ENCODE results near the gene LPAR4. TPM values are rescaled to one million over a fixed set of nuclear protein-coding genes. Genes with fewer than 3 reads are reported as not detected.

The LPAR4 gene
- total RNA-seq, 4 donors from 2014 or later: 0.34 TPM; not detected in 3

DNA sequence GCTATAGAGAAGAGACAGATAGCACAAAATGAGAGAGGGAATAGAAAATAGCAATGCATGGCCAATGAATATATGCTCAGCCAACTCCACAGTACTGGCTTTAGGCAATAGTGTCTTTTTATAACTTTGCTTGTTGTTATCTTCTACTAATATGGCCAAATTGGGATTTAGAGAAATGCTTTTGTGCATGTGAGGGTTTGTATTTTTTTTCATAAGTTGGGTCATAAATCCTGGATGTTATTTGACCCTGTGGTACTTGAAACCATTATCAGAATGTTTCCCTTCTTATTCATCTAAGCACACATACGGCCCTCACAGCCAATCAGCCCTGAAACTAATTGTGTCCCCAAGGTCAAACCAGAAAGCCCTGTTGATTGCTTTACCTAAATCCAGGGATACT lies 35.2 kb upstream of the LPAR4 start:
- 61 to 82% methylated on average over 1 of the region's 1 CpG for WGBS, 2 donors
- no peak for TF ChIP-seq CTCF (IDR thresholded peaks at IDR 0.05)
- TF ChIP-seq POLR2A (IDR thresholded peaks at IDR 0.05): no peak

DNA sequence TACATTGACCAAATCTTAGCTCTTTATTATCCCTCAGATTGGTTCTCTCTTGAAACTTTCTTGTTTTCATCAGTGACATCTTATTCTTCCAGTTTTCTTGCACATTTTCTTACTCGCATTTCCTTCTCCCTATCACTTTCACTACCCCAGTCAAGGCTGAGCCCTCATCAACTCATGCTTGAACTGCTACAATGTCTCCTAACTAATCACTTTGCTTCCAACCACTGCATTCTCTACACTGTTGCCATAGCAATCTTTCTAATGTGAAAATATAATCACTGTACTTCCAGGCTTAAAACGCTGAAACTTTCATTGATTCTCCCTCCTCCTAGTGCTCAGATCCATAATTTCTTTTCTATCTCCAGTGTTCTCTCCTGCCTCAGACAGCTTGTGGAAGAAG lies 22.2 kb upstream of the LPAR4 start:
- 53 to 61% methylated on average over 2 of the region's 2 CpGs for WGBS, 2 donors
- DNase-seq (ENCODE audit: low spot score in 2 of 2): no peak
- TF ChIP-seq CTCF (IDR thresholded peaks at IDR 0.05): no peak
- intact Hi-C loops (cut with DNase I; ENCODE audit: low total_unique reads): no loop called here
- H3K4me3 ChIP-seq (ENCODE audit: low read depth, poor library complexity, severe bottlenecking): no peak overlapping the region

More for the DNA sequence above, 35.2 kb upstream of the LPAR4 start:
- intact Hi-C loops (cut with DNase I; ENCODE audit: low total_unique reads): no loop called here
- no peak overlapping the region for H3K4me3 ChIP-seq (ENCODE audit: low read depth, poor library complexity, severe bottlenecking)
- DNase-seq (ENCODE audit: low spot score in 2 of 2): no peak

GRCh38 chrX:78746496-78746895 lies 1.0 kb upstream of the LPAR4 start:
- TF ChIP-seq POLR2A (IDR thresholded peaks at IDR 0.05) (no peak), CTCF (IDR thresholded peaks at IDR 0.05) (no peak)
- intact Hi-C loops (cut with DNase I; ENCODE audit: low total_unique reads): no loop called here
- no peak for DNase-seq (ENCODE audit: low spot score in 2 of 2)
- H3K4me3 ChIP-seq (ENCODE audit: low read depth, poor library complexity, severe bottlenecking): no peak overlapping the region

DNA sequence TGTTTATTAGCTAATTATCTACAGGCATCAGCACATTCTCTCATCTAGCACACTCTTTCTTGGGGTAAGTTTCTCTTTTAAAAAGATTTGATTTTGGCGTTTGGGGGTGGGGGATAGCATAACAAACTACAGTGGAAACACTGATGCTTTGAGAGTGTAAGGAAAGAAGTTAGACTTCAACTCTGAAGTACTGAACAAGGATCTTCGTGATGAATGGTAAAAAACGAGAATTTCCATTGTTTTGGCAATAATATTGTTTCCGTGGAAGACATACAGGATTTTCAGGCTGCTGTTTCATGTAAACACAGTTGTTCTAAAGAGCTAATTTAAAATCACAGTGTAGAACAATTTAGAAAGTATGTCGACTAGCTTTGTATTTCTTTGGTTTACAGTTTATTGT lies 451 bp downstream of the LPAR4 start:
- no peak for TF ChIP-seq CTCF (IDR thresholded peaks at IDR 0.05)
- no peak for TF ChIP-seq POLR2A (IDR thresholded peaks at IDR 0.05)
- WGBS, 2 donors: 8 to 25% methylated on average over 5 of the region's 5 CpGs
- intact Hi-C loops (cut with DNase I; ENCODE audit: low total_unique reads): no loop called here
- DNase-seq (ENCODE audit: low spot score in 2 of 2): no peak
- H3K4me3 ChIP-seq (ENCODE audit: low read depth, poor library complexity, severe bottlenecking): no peak overlapping the region

DNA sequence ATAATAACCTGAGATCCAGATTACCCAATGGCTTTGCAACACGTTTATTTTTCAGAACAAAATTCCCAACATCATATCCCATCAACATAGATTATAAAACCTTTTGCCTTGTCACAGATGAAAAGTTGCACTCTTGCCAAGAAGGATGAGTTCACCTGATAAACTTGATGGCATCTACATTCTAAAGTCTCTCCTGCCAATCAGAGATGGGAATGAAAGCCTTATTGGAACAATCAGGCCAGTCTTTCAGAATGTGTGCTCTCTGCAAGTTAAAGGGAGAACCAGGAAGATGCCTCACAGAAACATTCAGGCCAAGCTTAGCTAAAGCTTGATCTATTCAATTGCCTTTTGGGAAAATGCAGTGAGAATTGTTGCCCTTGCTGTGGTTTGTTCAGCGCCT lies 1.3 kb downstream of the LPAR4 start:
- no peak for TF ChIP-seq CTCF (IDR thresholded peaks at IDR 0.05)
- no peak for TF ChIP-seq POLR2A (IDR thresholded peaks at IDR 0.05)
- no peak overlapping the region for H3K4me3 ChIP-seq (ENCODE audit: low read depth, poor library complexity, severe bottlenecking)
- intact Hi-C loops (cut with DNase I; ENCODE audit: low total_unique reads): no loop called here
- DNase-seq (ENCODE audit: low spot score in 2 of 2): no peak
- 57 to 62% methylated on average over 2 of the region's 2 CpGs for WGBS, 2 donors

GRCh38 chrX:78753571-78753970 lies 6.1 kb downstream of the LPAR4 start:
- no peak for TF ChIP-seq CTCF (IDR thresholded peaks at IDR 0.05)
- intact Hi-C loops (cut with DNase I; ENCODE audit: low total_unique reads): no loop called here
- no peak overlapping the region for H3K4me3 ChIP-seq (ENCODE audit: low read depth, poor library complexity, severe bottlenecking)
- WGBS, 2 donors: 52 to 68% methylated on average over 3 of the region's 3 CpGs
- no peak for DNase-seq (ENCODE audit: low spot score in 2 of 2)

All from lower leg skin (tissue), 4 donors.